Neural progenitor cell (in vitro differentiated cells): Measurements from ENCODE around the gene GPX8. TPM values are rescaled to one million over a fixed set of nuclear protein-coding genes. Genes with fewer than 3 reads are reported as not detected.

Experiments
- DNase-seq: peaks from one replicate; pipeline ENCODE4 v3.0.0-alpha.2; 2016; ENCODE audit warnings: low spot score
- H2AFZ ChIP-seq: fragments of 200-600 bp; sonication (generic); replicated peaks from 2 replicates; pipeline ENCODE4 v1.6.1; 2016; ENCODE audit warnings: antibody characterized with exemption
- H3F3A ChIP-seq: fragments of 200-600 bp; sonication (generic); 2 replicates; pipeline ENCODE4 v1.6.1; 2016; ENCODE audit warnings: antibody characterized with exemption, low read depth
- H3K27ac ChIP-seq: fragments of 200-600 bp; sonication (generic); 2 replicates; pipeline ENCODE4 v1.5.1; 2016; ENCODE audit warnings: mild to moderate bottlenecking
- H3K27me3 ChIP-seq: fragments of 200-600 bp; sonication (generic); 2 replicates; pipeline ENCODE4 v1.6.1; 2016; ENCODE audit warnings: mild to moderate bottlenecking, moderate library complexity
- H3K36me3 ChIP-seq: fragments of 200-600 bp; sonication (generic); 2 replicates; pipeline ENCODE4 v1.5.1; 2016
- H3K4me1 ChIP-seq: fragments of 200-600 bp; sonication (generic); 2 replicates; pipeline ENCODE4 v1.6.1; 2016; ENCODE audit warnings: mixed run types
- H3K4me2 ChIP-seq: fragments of 200-600 bp; sonication (generic); 2 replicates; pipeline ENCODE4 v1.6.1; 2016
- H3K4me3 ChIP-seq: fragments of 200-600 bp; sonication (generic); 2 replicates; pipeline ENCODE4 v1.5.1; 2016
- H3K79me2 ChIP-seq: fragments of 200-600 bp; sonication (generic); 2 replicates; pipeline ENCODE4 v1.6.1; 2016; ENCODE audit warnings: low read depth
- H3K9ac ChIP-seq: fragments of 200-600 bp; sonication (generic); 2 replicates; pipeline ENCODE4 v1.6.1; 2016
- H3K9me3 ChIP-seq: fragments of 200-600 bp; sonication (generic); 2 replicates; pipeline ENCODE4 v1.5.1; 2016; ENCODE audit warnings: low read depth
- H4K20me1 ChIP-seq: fragments of 200-600 bp; sonication (generic); 2 replicates; pipeline ENCODE4 v1.6.1; 2016; ENCODE audit warnings: low read depth
- H3K27ac Mint-ChIP-seq: 3 replicates; pipeline ENCODE4 v1.8.0; 2021; ENCODE audit warnings: mixed read lengths
- H3K27me3 Mint-ChIP-seq: 2 replicates; pipeline ENCODE4 v1.8.0; 2022; ENCODE audit warnings: low read depth, mild to moderate bottlenecking, inconsistent platforms, moderate library complexity, mixed read lengths; ENCODE audit not compliant: insufficient read depth
- H3K36me3 Mint-ChIP-seq: 3 replicates; pipeline ENCODE4 v1.8.0; 2021; ENCODE audit warnings: mixed read lengths
- H3K4me1 Mint-ChIP-seq: 3 replicates; pipeline ENCODE4 v1.8.0; 2021; ENCODE audit warnings: mixed read lengths
- H3K4me3 Mint-ChIP-seq: 3 replicates; pipeline ENCODE4 v1.8.0; 2021; ENCODE audit warnings: mild to moderate bottlenecking, moderate library complexity, mixed read lengths
- H3K9me3 Mint-ChIP-seq: 3 replicates; pipeline ENCODE4 v1.8.0; 2020; ENCODE audit warnings: mixed read lengths
- EZH2 ChIP-seq: fragments of 200-600 bp; sonication (generic); IDR thresholded peaks from 2 replicates; pipeline ENCODE4 v1.6.1; 2017; ENCODE audit warnings: antibody characterized with exemption, mild to moderate bottlenecking, moderate library complexity
- EZH2phosphoT487 ChIP-seq: fragments of 200-600 bp; sonication (generic); IDR thresholded peaks from 2 replicates; pipeline ENCODE4 v1.6.1; 2017; ENCODE audit warnings: antibody characterized with exemption
- total RNA-seq: library from RNA; depleted of rRNA; stranded (reverse); fragments of >200 nt; gene quantifications from 2 replicates; pipeline ENCODE4 v1.2.3, GENCODE V29; 2015; ENCODE audit warnings: low replicate concordance
- TF ChIP-seq, protein P1 (sequence below): fragments of 200-600 bp; sonication (generic); IDR thresholded peaks from 2 replicates; pipeline ENCODE4 v1.5.1; 2017; ENCODE audit warnings: antibody characterized with exemption, mild to moderate bottlenecking

The GPX8 gene
- total RNA-seq, 1 donor from 2014 or later = 132 TPM

DNA sequence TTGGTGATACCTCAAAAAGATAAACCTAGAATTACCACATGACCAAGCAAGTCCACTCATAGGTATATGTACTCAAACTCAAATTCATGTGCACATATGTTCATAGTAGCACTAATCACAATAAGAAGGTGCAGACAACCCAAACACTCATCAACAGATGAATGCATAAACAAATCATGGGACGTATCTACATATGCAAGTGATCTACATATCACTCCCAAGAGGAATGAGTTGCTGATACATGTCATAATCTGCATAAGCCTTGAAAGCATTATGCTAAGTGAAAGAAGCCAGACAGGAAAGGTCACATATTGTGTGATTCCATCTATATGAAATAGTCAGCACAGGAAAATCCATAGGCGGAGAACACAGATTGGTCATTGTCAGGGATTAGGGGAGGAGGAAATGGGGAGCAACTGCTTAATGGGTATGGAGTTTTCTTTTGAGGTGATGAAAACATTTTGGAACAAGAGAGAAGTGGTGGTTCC lies 10.6 kb upstream of the GPX8 start:
- Histone ChIP-seq H3K27me3 (no peaks in the 10 kb centered on the region), H3K27ac (no peak overlapping the region), H3K4me2 (no peak overlapping the region), H3K9me3 (no peaks in the 10 kb centered on the region), H3K79me2 (no peaks in the 10 kb centered on the region), H4K20me1 (no peaks in the 10 kb centered on the region), H3K36me3 (no peaks in the 10 kb centered on the region), H3K4me3 (no peak overlapping the region), H3F3A (peaks cover 9% of the 10 kb centered on the region), H3K4me1 (no peaks in the 10 kb centered on the region), H2AFZ (no peak overlapping the region), H3K9ac (no peak overlapping the region)
- DNase-seq = no peak
- Mint-ChIP-seq H3K36me3 (no peaks in the 10 kb centered on the region), H3K27ac (no peak overlapping the region), H3K4me3 (no peak overlapping the region), H3K4me1 (peaks cover 4% of the 10 kb centered on the region), H3K9me3 (no peaks in the 10 kb centered on the region), H3K27me3 (peaks cover 2% of the 10 kb centered on the region)
- TF ChIP-seq EZH2phosphoT487 (no peak), EZH2 (no peak)
- TF ChIP-seq, protein P1, sequence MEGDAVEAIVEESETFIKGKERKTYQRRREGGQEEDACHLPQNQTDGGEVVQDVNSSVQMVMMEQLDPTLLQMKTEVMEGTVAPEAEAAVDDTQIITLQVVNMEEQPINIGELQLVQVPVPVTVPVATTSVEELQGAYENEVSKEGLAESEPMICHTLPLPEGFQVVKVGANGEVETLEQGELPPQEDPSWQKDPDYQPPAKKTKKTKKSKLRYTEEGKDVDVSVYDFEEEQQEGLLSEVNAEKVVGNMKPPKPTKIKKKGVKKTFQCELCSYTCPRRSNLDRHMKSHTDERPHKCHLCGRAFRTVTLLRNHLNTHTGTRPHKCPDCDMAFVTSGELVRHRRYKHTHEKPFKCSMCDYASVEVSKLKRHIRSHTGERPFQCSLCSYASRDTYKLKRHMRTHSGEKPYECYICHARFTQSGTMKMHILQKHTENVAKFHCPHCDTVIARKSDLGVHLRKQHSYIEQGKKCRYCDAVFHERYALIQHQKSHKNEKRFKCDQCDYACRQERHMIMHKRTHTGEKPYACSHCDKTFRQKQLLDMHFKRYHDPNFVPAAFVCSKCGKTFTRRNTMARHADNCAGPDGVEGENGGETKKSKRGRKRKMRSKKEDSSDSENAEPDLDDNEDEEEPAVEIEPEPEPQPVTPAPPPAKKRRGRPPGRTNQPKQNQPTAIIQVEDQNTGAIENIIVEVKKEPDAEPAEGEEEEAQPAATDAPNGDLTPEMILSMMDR = no peak

DNA sequence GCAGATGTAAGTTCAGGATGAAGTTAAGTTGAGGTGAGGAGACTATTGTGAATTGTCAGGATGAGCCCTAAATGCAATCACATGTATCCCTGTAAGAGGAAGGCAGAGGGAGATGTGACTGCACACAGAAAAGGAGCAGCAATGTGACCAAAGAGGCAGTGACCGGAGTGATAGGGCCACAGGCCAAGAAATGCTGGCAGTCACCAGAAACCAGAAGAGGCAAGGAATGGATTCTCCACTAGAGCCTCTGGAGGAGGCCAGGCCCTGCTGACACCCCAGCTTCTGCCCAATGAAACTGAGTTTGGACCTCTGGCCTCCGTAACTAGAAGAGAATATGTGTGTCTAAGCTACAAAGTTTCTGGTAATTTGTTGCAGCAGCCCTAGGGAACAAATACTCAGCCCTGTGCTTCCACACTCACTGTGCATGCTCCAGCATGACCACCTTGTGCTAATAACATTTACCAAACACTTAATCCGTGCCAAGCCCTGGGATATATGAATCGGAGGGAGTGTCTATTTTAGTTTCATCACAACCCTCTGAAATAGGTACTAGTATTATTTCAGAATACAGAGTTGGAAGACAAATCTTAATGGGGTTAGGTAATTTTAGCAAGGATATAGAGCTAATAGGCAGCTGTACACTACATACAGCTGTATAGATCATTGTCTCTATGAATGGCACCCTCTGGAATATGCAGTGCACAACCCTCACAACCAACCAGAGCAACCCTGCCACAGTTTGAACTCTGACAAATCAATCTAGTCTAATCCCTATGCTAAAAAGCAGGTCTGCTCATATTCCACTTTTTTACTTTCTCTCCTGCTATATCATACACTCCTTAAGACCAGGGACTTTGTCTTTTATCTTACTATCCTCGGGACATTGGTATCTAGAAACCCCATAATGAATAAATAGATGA lies 7.8 kb upstream of the GPX8 start:
- H3K36me3 ChIP-seq = no peaks in the 10 kb centered on the region
- no peaks in the 10 kb centered on the region for H3K79me2 ChIP-seq
- H3K4me3 Mint-ChIP-seq = no peak overlapping the region
- no peak overlapping the region for H3K9ac ChIP-seq
- H3K4me3 ChIP-seq = no peak overlapping the region
- no peak overlapping the region for H3K4me2 ChIP-seq
- H3K9me3 ChIP-seq = no peaks in the 10 kb centered on the region
- H3K27ac ChIP-seq = no peak overlapping the region
- no peaks in the 10 kb centered on the region for H3K4me1 Mint-ChIP-seq
- no peak overlapping the region for H2AFZ ChIP-seq
- peaks cover 6% of the 10 kb centered on the region for H3K9me3 Mint-ChIP-seq
- peaks cover 9% of the 10 kb centered on the region for H3F3A ChIP-seq
- H4K20me1 ChIP-seq = no peaks in the 10 kb centered on the region
- DNase-seq = no peak
- peaks cover 3% of the 10 kb centered on the region for H3K27me3 Mint-ChIP-seq
- no peaks in the 10 kb centered on the region for H3K36me3 Mint-ChIP-seq
- no peaks in the 10 kb centered on the region for H3K27me3 ChIP-seq
- no peaks in the 10 kb centered on the region for H3K4me1 ChIP-seq
- H3K27ac Mint-ChIP-seq = no peak overlapping the region
- no peak for TF ChIP-seq EZH2phosphoT487
- TF ChIP-seq EZH2 = no peak

DNA sequence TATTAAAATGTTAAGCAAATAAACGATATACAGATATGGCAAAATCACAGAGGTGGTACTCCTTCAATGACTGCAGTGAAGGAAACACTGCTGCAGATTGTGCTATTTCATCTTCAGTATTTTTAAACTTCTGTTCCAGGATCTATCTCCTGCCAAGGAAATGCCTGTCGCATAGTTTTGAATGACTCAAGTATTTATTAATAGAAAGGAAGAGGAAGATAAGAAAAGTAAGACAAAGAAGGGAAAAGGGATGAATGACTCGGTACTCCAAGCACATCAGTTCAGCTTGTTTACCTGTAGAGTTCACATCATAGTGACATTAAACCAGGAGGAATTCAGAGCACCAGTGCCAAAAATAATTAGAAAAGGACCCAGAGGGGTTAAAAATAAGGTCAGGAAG lies 5.1 kb upstream of the GPX8 start:
- no peak for DNase-seq
- no peak overlapping the region for H3K4me2 ChIP-seq
- H3K36me3 ChIP-seq = no peaks in the 10 kb centered on the region
- H3K4me1 Mint-ChIP-seq = no peaks in the 10 kb centered on the region
- H3K9ac ChIP-seq = no peak overlapping the region
- no peak overlapping the region for H3K27ac ChIP-seq
- H3K4me3 Mint-ChIP-seq = no peak overlapping the region
- peaks cover 8% of the 10 kb centered on the region for H3K27me3 Mint-ChIP-seq
- no peaks in the 10 kb centered on the region for H3K9me3 ChIP-seq
- H3F3A ChIP-seq = no peaks in the 10 kb centered on the region
- H3K9me3 Mint-ChIP-seq = peaks cover 6% of the 10 kb centered on the region
- H3K27me3 ChIP-seq = no peaks in the 10 kb centered on the region
- no peaks in the 10 kb centered on the region for H4K20me1 ChIP-seq
- no peaks in the 10 kb centered on the region for H3K79me2 ChIP-seq
- H3K4me1 ChIP-seq = no peaks in the 10 kb centered on the region
- H2AFZ ChIP-seq = no peak overlapping the region
- TF ChIP-seq, protein P1 = no peak
- no peak overlapping the region for H3K27ac Mint-ChIP-seq
- H3K4me3 ChIP-seq = no peak overlapping the region
- no peaks in the 10 kb centered on the region for H3K36me3 Mint-ChIP-seq
